Brain microvascular endothelial cell (primary cell): Measurements from ENCODE around the gene CNN2.
A peak's percentile ranks its signal among the peaks of the same experiment; 100 is the strongest.

Experiments used
- DNase-seq: peaks from one replicate; pipeline ENCODE4 v3.0.0-alpha.2; 2020
- H3K27ac ChIP-seq: fragments of 250-450 bp; sonication (Bioruptor Pico); 2 replicates; pipeline ENCODE4 v1.5.1; 2020; ENCODE audit warnings: mild to moderate bottlenecking, moderate library complexity
- H3K27me3 ChIP-seq: fragments of 250-450 bp; sonication (Bioruptor Pico); replicated peaks from 2 replicates; pipeline ENCODE4 v1.5.1; 2020; ENCODE audit warnings: mild to moderate bottlenecking
- H3K36me3 ChIP-seq: fragments of 250-450 bp; sonication (Bioruptor Pico); replicated peaks from 2 replicates; pipeline ENCODE4 v1.5.1; 2020; ENCODE audit warnings: mild to moderate bottlenecking
- H3K4me3 ChIP-seq: 2 replicates; pipeline ENCODE4 v1.5.1; 2011; ENCODE audit warnings: low read depth, mild to moderate bottlenecking, control low read depth, low read length, moderate library complexity
- in situ Hi-C: cut with HindIII; loops from 2 replicates; pipeline ENCODE4 v1.10.0; 2017; ENCODE audit warnings: low sequenced_read_pairs, low pct_ligation_motif_present
- TF ChIP-seq, protein P1 (sequence below): IDR thresholded peaks from 2 replicates; pipeline ENCODE4 v1.5.1; 2011; ENCODE audit warnings: low read depth, mild to moderate bottlenecking, moderate library complexity, low read length, control low read depth, inconsistent platforms; ENCODE audit errors: missing control alignments

Gene CNN2

DNA sequence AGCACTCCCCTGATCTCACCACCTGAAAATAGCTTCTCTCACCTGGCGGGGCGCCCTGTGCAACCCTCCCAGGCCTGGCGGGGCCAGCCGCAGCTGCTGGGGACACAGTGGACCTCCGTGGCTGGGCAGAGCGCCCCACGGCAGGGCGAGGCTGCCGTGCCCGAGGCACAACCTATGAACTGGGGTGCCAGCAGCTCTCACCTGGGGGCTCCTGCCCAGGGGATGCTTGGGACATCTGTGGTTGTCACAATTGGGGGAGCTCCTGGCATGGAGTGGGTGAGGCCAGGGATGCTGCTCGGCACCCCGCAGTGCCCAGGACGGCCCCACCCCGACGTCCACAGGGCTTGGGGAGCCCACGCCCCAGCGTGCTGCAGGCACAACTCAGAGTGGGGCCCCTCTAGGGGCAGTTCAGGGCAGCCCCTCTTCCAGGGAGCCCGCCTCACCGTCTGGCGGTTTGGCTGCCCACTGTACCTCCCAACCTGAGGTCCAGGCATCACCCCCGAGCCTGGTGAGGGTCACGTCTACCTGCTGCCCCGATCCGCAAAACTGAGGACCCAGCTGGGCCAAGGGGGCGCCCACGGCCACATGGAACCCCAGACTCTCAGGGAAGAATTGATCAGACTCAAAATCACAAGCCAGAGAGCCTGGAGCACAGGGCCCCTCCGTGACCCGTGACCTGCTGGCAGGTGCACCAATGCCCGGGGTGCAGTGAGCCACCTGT, 11.2 kb upstream of the CNN2 start:
- TF ChIP-seq, protein P1, sequence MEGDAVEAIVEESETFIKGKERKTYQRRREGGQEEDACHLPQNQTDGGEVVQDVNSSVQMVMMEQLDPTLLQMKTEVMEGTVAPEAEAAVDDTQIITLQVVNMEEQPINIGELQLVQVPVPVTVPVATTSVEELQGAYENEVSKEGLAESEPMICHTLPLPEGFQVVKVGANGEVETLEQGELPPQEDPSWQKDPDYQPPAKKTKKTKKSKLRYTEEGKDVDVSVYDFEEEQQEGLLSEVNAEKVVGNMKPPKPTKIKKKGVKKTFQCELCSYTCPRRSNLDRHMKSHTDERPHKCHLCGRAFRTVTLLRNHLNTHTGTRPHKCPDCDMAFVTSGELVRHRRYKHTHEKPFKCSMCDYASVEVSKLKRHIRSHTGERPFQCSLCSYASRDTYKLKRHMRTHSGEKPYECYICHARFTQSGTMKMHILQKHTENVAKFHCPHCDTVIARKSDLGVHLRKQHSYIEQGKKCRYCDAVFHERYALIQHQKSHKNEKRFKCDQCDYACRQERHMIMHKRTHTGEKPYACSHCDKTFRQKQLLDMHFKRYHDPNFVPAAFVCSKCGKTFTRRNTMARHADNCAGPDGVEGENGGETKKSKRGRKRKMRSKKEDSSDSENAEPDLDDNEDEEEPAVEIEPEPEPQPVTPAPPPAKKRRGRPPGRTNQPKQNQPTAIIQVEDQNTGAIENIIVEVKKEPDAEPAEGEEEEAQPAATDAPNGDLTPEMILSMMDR = no peak
- H3K36me3 ChIP-seq = peaks cover 23% of the 10 kb centered on the region
- no peaks in the 10 kb centered on the region for H3K27me3 ChIP-seq
- no peak overlapping the region for H3K4me3 ChIP-seq
- DNase-seq = no peak
- in situ Hi-C loops = no loop called here
- H3K27ac ChIP-seq = no peak overlapping the region

DNA sequence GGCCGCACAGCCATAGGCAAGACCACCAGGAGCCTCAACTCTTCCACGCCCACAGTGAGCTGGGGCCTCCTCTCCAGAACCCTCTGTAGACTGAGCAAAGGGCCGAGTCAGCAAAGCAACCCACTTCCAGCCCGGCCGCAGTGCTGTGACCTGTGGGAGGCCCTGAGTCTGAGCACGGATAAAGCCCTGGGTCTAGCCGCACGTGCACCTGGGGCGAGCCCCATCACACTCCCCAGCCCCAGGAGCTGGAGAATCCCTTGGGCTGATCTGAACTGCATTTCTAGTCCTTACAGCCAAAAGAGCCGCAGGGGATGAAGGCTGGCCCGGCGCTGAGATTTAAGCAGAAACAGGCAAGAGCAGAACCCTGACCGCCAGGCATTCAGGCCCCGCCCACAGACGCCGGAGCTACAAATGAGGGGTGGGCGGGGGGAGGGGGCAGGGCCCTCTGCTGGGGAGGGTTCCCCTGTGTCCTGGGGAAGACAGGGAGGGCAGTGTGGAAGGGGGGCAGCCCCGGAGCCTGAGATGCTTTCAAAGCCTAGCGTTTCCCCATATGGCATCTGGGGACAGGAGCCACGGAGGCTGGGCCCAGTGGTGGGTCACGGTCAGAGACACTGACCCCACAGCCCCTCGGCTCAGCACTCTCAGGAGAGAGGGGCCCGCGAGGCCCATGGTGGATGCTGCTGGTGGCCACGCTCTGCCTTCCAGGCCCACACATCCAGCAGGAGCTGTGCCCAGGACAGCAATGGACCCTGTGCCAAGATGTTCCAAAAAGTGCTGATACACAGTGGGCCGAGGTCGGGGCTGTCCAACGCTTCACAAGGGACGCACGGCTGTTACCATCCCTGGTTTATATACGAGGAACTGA, 10.4 kb upstream of the CNN2 start:
- DNase-seq = no peak
- in situ Hi-C loops = no loop called here
- no peak overlapping the region for H3K4me3 ChIP-seq
- TF ChIP-seq, protein P1 = no peak
- H3K27me3 ChIP-seq = no peaks in the 10 kb centered on the region
- peaks cover 16% of the 10 kb centered on the region for H3K36me3 ChIP-seq
- H3K27ac ChIP-seq = peak overlapping the region; percentile 40

DNA sequence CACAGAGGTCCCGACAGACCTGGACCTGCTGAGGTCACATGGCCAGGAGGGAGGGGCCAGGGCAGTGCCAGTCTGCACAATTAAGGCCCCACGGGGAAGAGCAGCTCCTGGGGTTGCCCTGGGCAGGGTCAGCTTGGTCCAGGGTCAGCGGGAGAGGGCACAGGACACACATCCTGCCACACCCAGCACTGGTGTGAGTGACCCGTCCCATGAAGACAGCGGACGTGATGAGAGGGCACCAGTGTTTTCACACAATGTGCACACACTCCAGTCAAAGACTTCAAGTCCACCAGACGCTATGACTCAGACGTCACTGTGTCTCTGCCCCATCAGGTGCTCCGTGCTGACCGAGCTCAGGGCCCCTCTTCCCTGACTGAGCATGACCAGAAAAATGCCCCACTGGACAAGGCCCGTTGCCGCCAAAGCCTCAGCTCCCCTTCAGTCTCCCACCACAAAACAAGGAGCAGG, 9.7 kb upstream of the CNN2 start:
- peaks cover 13% of the 10 kb centered on the region for H3K36me3 ChIP-seq
- peak; percentile 59 for DNase-seq
- peak overlapping the region; percentile 12 for H3K4me3 ChIP-seq
- in situ Hi-C loops = no loop called here
- TF ChIP-seq, protein P1 = no peak
- peak overlapping the region; percentile 40 for H3K27ac ChIP-seq
- H3K27me3 ChIP-seq = no peaks in the 10 kb centered on the region

DNA sequence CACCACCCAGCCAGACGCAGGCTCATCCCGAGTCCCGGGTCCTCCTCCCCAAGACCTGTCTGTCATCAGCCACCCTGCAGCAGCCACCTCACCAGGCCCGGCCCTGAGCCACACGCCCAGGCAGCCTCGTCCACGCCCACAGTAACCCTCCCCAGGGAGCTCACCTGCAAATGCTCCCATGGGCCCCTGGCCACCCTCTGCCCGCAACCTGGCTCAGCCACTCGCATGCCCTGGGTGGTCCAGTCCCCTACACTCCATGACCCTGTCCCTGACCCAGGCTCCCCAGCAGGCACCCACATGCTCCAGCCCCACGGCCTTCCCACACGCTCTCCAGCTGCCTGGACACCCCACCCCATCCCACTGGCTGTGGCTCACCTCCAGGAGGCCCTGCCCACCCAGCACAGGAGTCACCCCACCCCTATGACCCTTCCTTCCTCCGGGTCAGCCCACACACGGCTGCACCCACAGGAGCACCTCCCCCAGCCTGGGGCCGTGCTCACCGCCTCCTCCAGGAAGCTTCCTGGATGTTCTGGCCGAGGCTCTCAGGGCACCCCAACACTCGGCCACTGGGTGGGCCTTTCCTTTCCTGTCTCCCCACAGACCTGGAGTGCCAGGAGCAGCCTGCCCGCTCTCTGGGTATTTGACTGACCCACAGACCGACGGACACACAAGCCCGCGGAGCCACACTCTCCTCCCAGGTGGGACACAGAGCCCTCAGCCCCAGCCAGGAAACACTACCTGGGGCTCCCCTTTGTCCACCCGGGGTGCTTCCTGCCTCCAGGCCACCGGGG, 9.1 kb upstream of the CNN2 start:
- TF ChIP-seq, protein P1 = no peak
- peak overlapping the region; percentile 40 for H3K27ac ChIP-seq
- H3K4me3 ChIP-seq = peak overlapping the region; percentile 12
- H3K36me3 ChIP-seq = peaks cover 7% of the 10 kb centered on the region
- DNase-seq = no peak
- no peaks in the 10 kb centered on the region for H3K27me3 ChIP-seq
- in situ Hi-C loops = no loop called here

DNA sequence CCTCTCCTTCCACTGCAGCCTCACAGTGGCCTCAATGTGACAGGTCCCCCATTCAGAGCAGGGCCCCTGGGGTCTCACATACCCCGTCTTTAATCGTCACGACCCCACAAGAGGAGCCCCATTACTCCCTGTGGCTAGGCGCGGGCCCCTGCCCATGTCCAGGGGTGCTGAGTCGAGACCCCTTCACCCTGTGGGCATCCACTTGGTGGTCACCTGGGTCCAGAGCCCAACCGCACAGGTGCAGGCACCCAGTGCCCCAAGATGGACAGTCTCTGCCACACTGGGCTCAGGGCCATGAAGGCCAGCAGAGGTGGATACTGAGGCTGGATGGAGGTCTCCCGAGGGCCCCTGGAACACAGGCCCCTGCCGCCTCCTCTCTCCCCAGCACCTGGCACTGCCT, 8.5 kb upstream of the CNN2 start:
- Histone ChIP-seq H3K4me3 (no peak overlapping the region), H3K27ac (no peak overlapping the region), H3K36me3 (peaks cover 4% of the 10 kb centered on the region), H3K27me3 (no peaks in the 10 kb centered on the region)
- in situ Hi-C loops = no loop called here
- no peak for DNase-seq
- TF ChIP-seq, protein P1 = no peak
